ENCODE data around the gene PCCA.

- TF ChIP-seq CTCF (conservative IDR thresholded peaks at IDR 0.05; ENCODE audit: low read depth in 2 of 2) (no peak), POLR2AphosphoS5 (IDR thresholded peaks at IDR 0.05; ENCODE audit: low read depth) (no peak), EZH2phosphoT487 (IDR thresholded peaks at IDR 0.05; ENCODE audit: unreplicated experiment) (no peak), EZH2 (IDR thresholded peaks at IDR 0.05; ENCODE audit: low read depth, unreplicated experiment) (no peak), ZNF331 (CRISPR knock-in tag; IDR thresholded peaks at IDR 0.05; ENCODE audit: low read depth) (no peak), STAT1 (IDR thresholded peaks at IDR 0.05; ENCODE audit: unreplicated experiment) (no peak), CREB1 (CRISPR knock-in tag; IDR thresholded peaks at IDR 0.05; ENCODE audit: low read depth) (no peak), ETS1 (IDR thresholded peaks at IDR 0.05) (no peak), NANOG (IDR thresholded peaks at IDR 0.05; ENCODE audit: borderline replicate concordance) (no peak), JUNB (IDR thresholded peaks at IDR 0.05; ENCODE audit: unreplicated experiment) (no peak), ZNF462 (CRISPR knock-in tag; IDR thresholded peaks at IDR 0.05) (no peak), ZNF114 (CRISPR knock-in tag; IDR thresholded peaks at IDR 0.05) (no peak)
- TF ChIP-seq, protein P1, sequence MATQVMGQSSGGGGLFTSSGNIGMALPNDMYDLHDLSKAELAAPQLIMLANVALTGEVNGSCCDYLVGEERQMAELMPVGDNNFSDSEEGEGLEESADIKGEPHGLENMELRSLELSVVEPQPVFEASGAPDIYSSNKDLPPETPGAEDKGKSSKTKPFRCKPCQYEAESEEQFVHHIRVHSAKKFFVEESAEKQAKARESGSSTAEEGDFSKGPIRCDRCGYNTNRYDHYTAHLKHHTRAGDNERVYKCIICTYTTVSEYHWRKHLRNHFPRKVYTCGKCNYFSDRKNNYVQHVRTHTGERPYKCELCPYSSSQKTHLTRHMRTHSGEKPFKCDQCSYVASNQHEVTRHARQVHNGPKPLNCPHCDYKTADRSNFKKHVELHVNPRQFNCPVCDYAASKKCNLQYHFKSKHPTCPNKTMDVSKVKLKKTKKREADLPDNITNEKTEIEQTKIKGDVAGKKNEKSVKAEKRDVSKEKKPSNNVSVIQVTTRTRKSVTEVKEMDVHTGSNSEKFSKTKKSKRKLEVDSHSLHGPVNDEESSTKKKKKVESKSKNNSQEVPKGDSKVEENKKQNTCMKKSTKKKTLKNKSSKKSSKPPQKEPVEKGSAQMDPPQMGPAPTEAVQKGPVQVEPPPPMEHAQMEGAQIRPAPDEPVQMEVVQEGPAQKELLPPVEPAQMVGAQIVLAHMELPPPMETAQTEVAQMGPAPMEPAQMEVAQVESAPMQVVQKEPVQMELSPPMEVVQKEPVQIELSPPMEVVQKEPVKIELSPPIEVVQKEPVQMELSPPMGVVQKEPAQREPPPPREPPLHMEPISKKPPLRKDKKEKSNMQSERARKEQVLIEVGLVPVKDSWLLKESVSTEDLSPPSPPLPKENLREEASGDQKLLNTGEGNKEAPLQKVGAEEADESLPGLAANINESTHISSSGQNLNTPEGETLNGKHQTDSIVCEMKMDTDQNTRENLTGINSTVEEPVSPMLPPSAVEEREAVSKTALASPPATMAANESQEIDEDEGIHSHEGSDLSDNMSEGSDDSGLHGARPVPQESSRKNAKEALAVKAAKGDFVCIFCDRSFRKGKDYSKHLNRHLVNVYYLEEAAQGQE (IDR thresholded peaks at IDR 0.05; ENCODE audit: unreplicated experiment): no peak
These were observed 275.0 kb downstream of the PCCA start for GRCh38 chr13:100363874-100364273.

Measured in GM23338 (cell line).